ENCODE data around the gene ARID3A. TPM values are rescaled to one million over a fixed set of nuclear protein-coding genes. Genes with fewer than 3 reads are reported as not detected.

The ARID3A gene
- total and polyA plus RNA-seq, 2 of the 13 experiments (the other 11 are each of a cell fraction or from before 2014, with no cell fraction given) = 71.3 to 77.9 TPM

- TF ChIP-seq ZBTB4 (CRISPR knock-in tag; IDR thresholded peaks at IDR 0.05; ENCODE audit: borderline replicate concordance) (no peak), RBM39 (IDR thresholded peaks at IDR 0.05; ENCODE audit: low read depth, low read length, poor library complexity, severe bottlenecking) (no peak), GLI4 (CRISPR knock-in tag; IDR thresholded peaks at IDR 0.05; ENCODE audit: borderline replicate concordance) (no peak), ZNF704 (CRISPR knock-in tag; IDR thresholded peaks at IDR 0.05; ENCODE audit: borderline replicate concordance) (no peak), CAMTA2 (CRISPR knock-in tag; IDR thresholded peaks at IDR 0.05; ENCODE audit: borderline replicate concordance) (no peak), ISX (CRISPR knock-in tag; conservative IDR thresholded peaks at IDR 0.05) (no peak)
- TF ChIP-seq, protein P1, sequence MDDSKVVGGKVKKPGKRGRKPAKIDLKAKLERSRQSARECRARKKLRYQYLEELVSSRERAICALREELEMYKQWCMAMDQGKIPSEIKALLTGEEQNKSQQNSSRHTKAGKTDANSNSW (CRISPR knock-in tag; IDR thresholded peaks at IDR 0.05; ENCODE audit: borderline replicate concordance) = no peak
- no peaks in the 10 kb centered on the region for H3K27me3 ChIP-seq (ENCODE audit: control insufficient read depth in 1 of 2, insufficient read depth in 2 of 2, low read length in 2 of 2)
- H3K4me3 ChIP-seq (replicated peaks in 1 of 3; ENCODE audit: insufficient read depth in 1 of 3, low read depth in 2 of 3, low read length in 3 of 3) = no peak overlapping the region
- H3K79me2 ChIP-seq (ENCODE audit: insufficient read depth, low read length) = no peaks in the 10 kb centered on the region
- ATAC-seq = no peak
- H4K20me1 ChIP-seq (ENCODE audit: insufficient read depth, low read length) = no peaks in the 10 kb centered on the region
- H3K36me3 ChIP-seq (replicated peaks in 1 of 2; ENCODE audit: control insufficient read depth in 1 of 2, insufficient read depth in 2 of 2, low read length in 2 of 2) = peaks cover 7 to 11% of the 10 kb centered on the region in 2 experiments; a peak in 4 of 5 replicates
- no peak overlapping the region for H2AFZ ChIP-seq (ENCODE audit: low read length)
- in situ Hi-C loops (cut with HindIII; ENCODE audit: extremely low pct_ligation_motif_present, low pct_unique_long_range_greater_than_20kb) = no loop called here
- no TSS peak for BruUV-seq (replicated peaks)
- H3K27ac ChIP-seq (ENCODE audit: extremely low read length, insufficient read depth, low read length) = no peak overlapping the region
- intact Hi-C loops (cut with micrococcal nuclease; ENCODE audit: unreplicated experiment) = no loop called here
- H3K9ac ChIP-seq (ENCODE audit: insufficient read depth, low read depth, low read length) = no peak overlapping the region
- 95% methylated on average over 2 of the region's 7 CpGs for WGBS (ENCODE audit: low lambda C conversion rate)
- no peaks in the 10 kb centered on the region for H3K4me1 ChIP-seq (ENCODE audit: insufficient read depth, low read length)
- no peak for FAIRE-seq
- H3K4me2 ChIP-seq (ENCODE audit: low read depth, low read length) = no peak overlapping the region
- no peak for DNase-seq (ENCODE audit: low spot score)
- ChIA-PET CTCF (ENCODE audit: low intra/inter-chr PET ratio, low total read pairs) (no interaction called here), POLR2A (no interaction called here)
- no peaks in the 10 kb centered on the region for H3K9me3 ChIP-seq (ENCODE audit: low read length)
Measured at GRCh38 chr19:902093-902370, 23.8 kb upstream of the ARID3A start.

All from HepG2 (cell line).